ENCODE results near the gene ZRANB3.

GRCh38 chr2:135555311-135555710 is 24.3 kb upstream of the ZRANB3 start:
- no peak for TF ChIP-seq GABPA (IDR thresholded peaks at IDR 0.05; ENCODE audit: low read depth)
- no peak for TF ChIP-seq RFX5 (IDR thresholded peaks at IDR 0.05; ENCODE audit: low read depth, low read length)
- TF ChIP-seq NRF1 (conservative IDR thresholded peaks at IDR 0.05; ENCODE audit: low read depth, low read length) = no peak
- no peak for TF ChIP-seq HCFC1 (IDR thresholded peaks at IDR 0.05; ENCODE audit: low read length)
- no peak for TF ChIP-seq CREM (IDR thresholded peaks at IDR 0.05; ENCODE audit: low read depth)

Measured in GM12878 (cell line).